OCI-LY3 (cell line): ENCODE data around the gene TRIM34.

ENCODE experiments used
- CTCF ChIP-seq: fragments of 200-600, 300-600 bp; sonication (generic); IDR thresholded peaks from 2 replicates; pipeline ENCODE4 v1.5.1; 2014; ENCODE audit warnings: antibody characterized with exemption, low read length, low read depth
- EZH2phosphoT487 ChIP-seq: fragments of 200-600 bp; shearing (Covaris generic); IDR thresholded peaks from 2 replicates; pipeline ENCODE4 v1.6.1; 2018; ENCODE audit warnings: antibody characterized with exemption, mixed run types, low read depth

- TF ChIP-seq CTCF = no peak
- no peak for TF ChIP-seq EZH2phosphoT487
Measured at GRCh38 chr11:5603326-5603725, 21.5 kb upstream of the TRIM34 start.
